GM12891 (cell line): ENCODE results near the gene ABCC1.
"Not testable (repeated sequence)": the region's sequence is repeated elsewhere in the genome, so short reads cannot be mapped to it uniquely, and the experiment has no call there.

Experiments used
- PAX5 ChIP-seq: IDR thresholded peaks from 2 replicates; pipeline ENCODE4 v1.6.1; 2011; ENCODE audit warnings: low read length, moderate library complexity, mild to moderate bottlenecking; ENCODE audit not compliant: insufficient read depth, severe bottlenecking
- POLR2A ChIP-seq: IDR thresholded peaks from 2 replicates; pipeline ENCODE4 v1.6.1; 2011; ENCODE audit warnings: low read depth, low read length, control low read depth
- POLR2AphosphoS5 ChIP-seq: IDR thresholded peaks from 2 replicates; pipeline ENCODE4 v1.6.1; 2011; ENCODE audit warnings: low read depth, low read length, control low read depth
- POU2F2 ChIP-seq: IDR thresholded peaks from 2 replicates; pipeline ENCODE4 v1.6.1; 2011; ENCODE audit warnings: low read depth, mild to moderate bottlenecking, control low read depth, low read length, moderate library complexity
- SPI1 ChIP-seq: IDR thresholded peaks from 2 replicates; pipeline ENCODE4 v1.6.1; 2011; ENCODE audit warnings: low read depth, low read length, control low read depth
- TAF1 ChIP-seq: IDR thresholded peaks from 2 replicates; pipeline ENCODE4 v1.6.1; 2011; ENCODE audit warnings: low read depth, low read length, control low read depth

DNA sequence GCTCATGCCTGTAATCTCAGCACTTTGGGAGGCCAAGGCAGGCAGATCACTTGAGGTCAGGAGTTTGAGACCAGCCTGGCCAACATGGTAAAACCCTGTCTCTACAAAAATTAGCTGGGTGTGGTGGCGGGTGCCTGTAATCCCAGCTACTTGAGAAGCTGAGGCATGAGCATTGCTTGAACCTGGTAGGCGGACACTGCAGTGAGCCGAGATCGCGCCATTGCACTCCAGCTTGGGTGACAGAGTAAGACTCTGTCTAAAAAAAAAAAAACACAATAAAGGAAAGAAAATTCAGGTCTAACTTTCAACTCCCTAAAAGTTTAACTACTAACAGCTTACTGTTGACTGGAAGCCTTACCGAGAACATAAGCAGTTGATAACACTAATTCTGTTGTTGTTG is 6.7 kb downstream of the ABCC1 start:
- not testable (repeated sequence) for TF ChIP-seq POLR2A, POLR2AphosphoS5, TAF1, SPI1, POU2F2, PAX5
